Liver (tissue), 9 donors: Measurements from ENCODE around the gene FANK1. TPM values are rescaled to one million over a fixed set of nuclear protein-coding genes. Genes with fewer than 3 reads are reported as not detected.

ENCODE experiments used
- DNase-seq: peaks from one replicate; pipeline ENCODE4 v3.0.0-alpha.2; 2017; ENCODE audit warnings: low spot score
- H3K27ac ChIP-seq, 2 donors: one replicate each; pipeline ENCODE4 v1.7.0; 2013; ENCODE audit warnings: inconsistent platforms in 2 of 2, low read length in 2 of 2, control low read depth in 1 of 2, low read depth in 1 of 2, mild to moderate bottlenecking in 1 of 2
- H3K27me3 ChIP-seq, 4 donors: one replicate each; pipeline versions ENCODE4 v1.6.1 to v1.7.0; 2013; ENCODE audit warnings: low read length in 3 of 4, inconsistent platforms in 1 of 4, mild to moderate bottlenecking in 1 of 4, moderate library complexity in 1 of 4; ENCODE audit not compliant: control insufficient read depth in 4 of 4, insufficient read depth in 4 of 4
- H3K36me3 ChIP-seq, 4 donors: one replicate each; pipeline versions ENCODE4 v1.6.1 to v1.7.0; 2013; ENCODE audit warnings: low read length in 3 of 4, mild to moderate bottlenecking in 3 of 4, low read depth in 1 of 4, moderate library complexity in 1 of 4; ENCODE audit not compliant: control insufficient read depth in 4 of 4, insufficient read depth in 3 of 4
- H3K4me1 ChIP-seq, 4 donors: one replicate each; pipeline versions ENCODE4 v1.6.1 to v1.7.0; 2013; ENCODE audit warnings: low read length in 3 of 4, mild to moderate bottlenecking in 3 of 4, moderate library complexity in 1 of 4; ENCODE audit not compliant: control insufficient read depth in 4 of 4, insufficient read depth in 4 of 4
- H3K4me3 ChIP-seq, 3 donors: one replicate each; pipeline versions ENCODE4 v1.6.1 to v1.7.0; 2013; ENCODE audit warnings: low read length in 3 of 3, control low read depth in 1 of 3, low read depth in 1 of 3, mild to moderate bottlenecking in 1 of 3
- H3K9ac ChIP-seq, 2 donors: one replicate each; pipeline ENCODE4 v1.7.0; 2013; ENCODE audit warnings: low read length in 2 of 2, mild to moderate bottlenecking in 2 of 2, moderate library complexity in 2 of 2, control low read depth in 1 of 2, low read depth in 1 of 2
- H3K9me3 ChIP-seq, 4 donors: one replicate each; pipeline versions ENCODE4 v1.6.1 to v1.7.0; 2013; ENCODE audit warnings: low read length in 3 of 4; ENCODE audit not compliant: control insufficient read depth in 4 of 4
- ATF3 ChIP-seq: IDR thresholded peaks from 2 replicates; pipeline ENCODE4 v1.6.1; 2016; ENCODE audit warnings: antibody characterized with exemption
- CTCF ChIP-seq: fragments of 150-350 bp; IDR thresholded peaks from 2 replicates; pipeline ENCODE4 v1.5.1; 2017; ENCODE audit warnings: improper control_type of control experiment, low read depth, low read length; ENCODE audit not compliant: missing input control
- FOXA1 ChIP-seq: IDR thresholded peaks from 2 replicates; pipeline ENCODE4 v1.6.1; 2016; ENCODE audit warnings: antibody characterized with exemption
- FOXA2 ChIP-seq: IDR thresholded peaks from 2 replicates; pipeline ENCODE4 v1.6.1; 2016; ENCODE audit warnings: antibody characterized with exemption
- HNF4A ChIP-seq, 2 donors: conservative IDR thresholded peaks; 2 replicates each; pipeline ENCODE4 v1.6.1; 2016; ENCODE audit warnings: antibody characterized with exemption in 2 of 2, mild to moderate bottlenecking in 2 of 2
- HNF4G ChIP-seq: IDR thresholded peaks from 2 replicates; pipeline ENCODE4 v1.6.1; 2016; ENCODE audit warnings: antibody characterized with exemption
- JUND ChIP-seq, 2 donors: IDR thresholded peaks; 2 replicates each; pipeline ENCODE4 v1.6.1; 2016; ENCODE audit warnings: antibody characterized with exemption in 2 of 2
- MAX ChIP-seq: IDR thresholded peaks from 2 replicates; pipeline ENCODE4 v1.6.1; 2016; ENCODE audit warnings: antibody characterized with exemption
- NR2F2 ChIP-seq: IDR thresholded peaks from 2 replicates; pipeline ENCODE4 v1.6.1; 2016; ENCODE audit warnings: antibody characterized with exemption
- RAD21 ChIP-seq, 2 donors: IDR thresholded peaks; 2 replicates each; pipeline ENCODE4 v1.6.1; 2016; ENCODE audit warnings: antibody characterized with exemption in 2 of 2, mild to moderate bottlenecking in 2 of 2
- REST ChIP-seq: IDR thresholded peaks from 2 replicates; pipeline ENCODE4 v1.6.1; 2016; ENCODE audit warnings: antibody characterized with exemption, mild to moderate bottlenecking
- RXRA ChIP-seq, 2 donors: IDR thresholded peaks; 2 replicates each; pipeline ENCODE4 v1.6.1; 2017 to 2018; ENCODE audit warnings: antibody characterized with exemption in 2 of 2, mild to moderate bottlenecking in 1 of 2
- SP1 ChIP-seq: IDR thresholded peaks from 2 replicates; pipeline ENCODE4 v1.6.1; 2018; ENCODE audit warnings: antibody characterized with exemption, mild to moderate bottlenecking
- TAF1 ChIP-seq: conservative IDR thresholded peaks from 2 replicates; pipeline ENCODE4 v1.6.1; 2016; ENCODE audit warnings: antibody characterized with exemption, mild to moderate bottlenecking
- YY1 ChIP-seq: IDR thresholded peaks from 2 replicates; pipeline ENCODE4 v1.6.1; 2016; ENCODE audit warnings: antibody characterized with exemption, mild to moderate bottlenecking
- ZBTB33 ChIP-seq: IDR thresholded peaks from 2 replicates; pipeline ENCODE4 v1.6.1; 2016; ENCODE audit warnings: antibody characterized with exemption
- WGBS: extraction: QIAGEN DNeasy Blood & Tissue Kit; methylation state at CpG from one replicate; pipeline ENCODE4 v1.1.7; 2013; 5-methylcytosine and 5-hydroxymethylcytosine counted together
- polyA plus RNA-seq, 2 donors: library from polyadenylated mRNA; stranded (reverse) in 1 of 2; unstranded in 1 of 2; fragments of 200-250 nt in 1 of 2; fragments of >200 nt in 1 of 2; fragmentation: Nextera tagmentation in 1 of 2; extraction: Ambion mirVana in 1 of 2; gene quantifications; one replicate each; pipeline versions ENCODE4 v1.2.1 to v1.2.3, GENCODE V29; 2013 to 2015
- total RNA-seq, 2 donors: library from RNA; depleted of rRNA; stranded (reverse); fragments of >200 nt; gene quantifications; one replicate each; pipeline ENCODE4 v1.2.3, GENCODE V29; 2014
- donor health status: healthy.
- donor health status: healthy.
- donor health status: healthy.
- donor health status: healthy.
- donor health status: healthy.

The FANK1 gene
- total and polyA plus RNA-seq, 4 donors: 0.28 TPM; not detected in 3

DNA sequence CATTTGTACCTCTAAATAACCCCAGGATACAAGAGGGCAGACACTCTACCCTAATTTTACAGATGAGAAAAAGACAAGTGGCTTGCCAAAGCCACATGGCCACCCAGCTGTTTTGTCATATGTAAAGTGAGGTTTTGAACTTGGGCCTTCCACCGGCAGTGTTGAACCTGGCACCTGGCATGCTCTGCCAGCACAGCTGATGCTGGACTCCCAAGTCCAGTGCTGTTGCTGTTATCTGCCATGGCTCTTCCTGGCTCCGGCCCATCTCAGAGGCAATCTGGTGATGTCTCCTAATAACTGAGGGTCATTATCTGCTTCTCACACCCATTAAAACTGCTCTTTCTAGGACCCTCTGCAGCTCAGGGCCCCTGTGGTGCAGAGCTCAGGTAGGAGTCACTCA is 48.0 kb upstream of the FANK1 start (continued):
- TF ChIP-seq ZBTB33: no peak
- peak; percentile 59 to 60 for TF ChIP-seq HNF4A (conservative IDR thresholded peaks at IDR 0.05)
- no peak for TF ChIP-seq FOXA1
- peak; percentile 45 for TF ChIP-seq SP1
- no peak for TF ChIP-seq JUND (IDR thresholded peaks at IDR 0.05)
- TF ChIP-seq MAX: peak; percentile 23
- TF ChIP-seq HNF4G: no peak

GRCh38 chr10:125848857-125849256 is 47.5 kb upstream of the FANK1 start:
- H3K4me1 ChIP-seq: peaks cover 7 to 31% (median 23%) of the 10 kb centered on the region in 4 donors
- no peaks in the 10 kb centered on the region for H3K27me3 ChIP-seq
- no peaks in the 10 kb centered on the region for H3K9me3 ChIP-seq
- no peak overlapping the region for H3K9ac ChIP-seq
- WGBS: 49% methylated on average over 2 of the region's 2 CpGs
- peaks cover 1 to 22% (median 15%) of the 10 kb centered on the region in 4 donors for H3K36me3 ChIP-seq
- H3K4me3 ChIP-seq: no peak overlapping the region
- DNase-seq: no peak
- H3K27ac ChIP-seq: peak overlapping the region in 1 of 2 donors; percentile 38
- TF ChIP-seq RXRA (IDR thresholded peaks at IDR 0.05) (peak in 1 of 2 donors; percentile 37), MAX (no peak), TAF1 (no peak), FOXA1 (no peak), SP1 (peak; percentile 31), ATF3 (no peak), NR2F2 (no peak), YY1 (peak; percentile 41), JUND (IDR thresholded peaks at IDR 0.05) (no peak), HNF4G (no peak), CTCF (no peak)

DNA sequence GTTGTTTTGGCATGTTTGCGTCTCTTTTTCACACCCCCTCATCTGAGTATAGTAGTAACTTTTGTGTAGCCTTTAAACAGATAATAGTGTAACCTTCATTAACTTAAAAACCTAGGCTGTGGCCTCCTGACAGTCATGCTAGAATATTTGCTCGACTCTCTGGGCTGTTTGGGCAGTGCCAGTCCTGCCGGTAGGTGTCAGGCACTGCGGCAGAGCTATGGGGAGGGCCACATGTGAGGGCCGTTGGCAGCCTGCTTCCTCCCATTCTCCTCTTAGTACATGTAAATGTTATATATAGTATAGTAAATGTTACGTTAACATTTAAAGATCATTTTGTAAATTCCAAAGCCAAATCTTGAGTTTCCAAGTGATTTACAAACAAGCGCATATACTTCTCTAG is 46.9 kb upstream of the FANK1 start:
- Histone ChIP-seq H3K9ac (no peak overlapping the region), H3K36me3 (peaks cover 1 to 22% (median 15%) of the 10 kb centered on the region in 4 donors), H3K9me3 (no peaks in the 10 kb centered on the region), H3K4me1 (peaks cover 7 to 31% (median 23%) of the 10 kb centered on the region in 4 donors), H3K4me3 (no peak overlapping the region), H3K27ac (peak overlapping the region in 1 of 2 donors; percentile 27), H3K27me3 (no peaks in the 10 kb centered on the region)
- WGBS: 51% methylated on average over 7 of the region's 7 CpGs
- DNase-seq: no peak
- peak; percentile 29 for TF ChIP-seq CTCF
- TF ChIP-seq HNF4A (conservative IDR thresholded peaks at IDR 0.05): no peak
- TF ChIP-seq RAD21 (IDR thresholded peaks at IDR 0.05): peak in 1 of 2 donors; percentile 29
- TF ChIP-seq REST: no peak
- TF ChIP-seq FOXA2: no peak
- TF ChIP-seq NR2F2: no peak
- no peak for TF ChIP-seq TAF1
